Fibroblast of pulmonary artery (primary cell): ENCODE measurements around the gene ZNF285.
"Not testable (repeated sequence)": the region's sequence is repeated elsewhere in the genome, so short reads cannot be mapped to it uniquely, and the experiment has no call there.

Experiments
- DNase-seq: peaks from one replicate; pipeline ENCODE4 v3.0.0-alpha.2; 2010; ENCODE audit warnings: low read depth
- H3K4me3 ChIP-seq: replicated peaks from 2 replicates; pipeline ENCODE4 v1.5.1; 2011; ENCODE audit warnings: low read depth, mild to moderate bottlenecking, control low read depth, low read length, moderate library complexity
- CTCF ChIP-seq: IDR thresholded peaks from 2 replicates; pipeline ENCODE4 v1.5.1; 2011; ENCODE audit warnings: mild to moderate bottlenecking, control low read depth, low read length, inconsistent platforms; ENCODE audit errors: missing control alignments

Gene ZNF285

GRCh38 chr19:44401139-44402115, at the start of gene ZNF285:
Gene ZNF285, minus strand, starts transcription at chr19:44401608. Its CDS starts 4,395 bp downstream, at chr19:44397213.
- H3K4me3 ChIP-seq: peak within 1 kb of the TSS; percentile 69
- DNase-seq: peak; percentile 99
- no peak for TF ChIP-seq CTCF

GRCh38 chr19:44447916-44448674, 46.7 kb upstream of the ZNF285 start, which contains the start of gene ZNF229:
Gene ZNF229, minus strand, starts transcription at chr19:44448472. Its CDS starts 5,625 bp downstream, at chr19:44442847.
- TF ChIP-seq CTCF: no peak

GRCh38 chr19:44438441-44438840, 37.0 kb upstream of the ZNF285 start:
- TF ChIP-seq CTCF: no peak

More at GRCh38 chr19:44447916-44448674, 46.7 kb upstream of the ZNF285 start, which contains the start of gene ZNF229:
- peak; percentile 96 for DNase-seq
- H3K4me3 ChIP-seq: peak within 1 kb of the TSS; percentile 81

GRCh38 chr19:44435441-44435840, 34.0 kb upstream of the ZNF285 start:
- no peak for DNase-seq
- no peak for TF ChIP-seq CTCF
- no peak overlapping the region for H3K4me3 ChIP-seq

More at GRCh38 chr19:44438441-44438840, 37.0 kb upstream of the ZNF285 start:
- no peak overlapping the region for H3K4me3 ChIP-seq
- no peak for DNase-seq

- no peak overlapping the region for H3K4me3 ChIP-seq
- DNase-seq: no peak
- TF ChIP-seq CTCF: no peak
Observed at GRCh38 chr19:44430956-44431355, 29.5 kb upstream of the ZNF285 start.

- H3K4me3 ChIP-seq, DNase-seq: not testable (repeated sequence)
Observed at GRCh38 chr19:44415553-44415952, 14.1 kb upstream of the ZNF285 start.

GRCh38 chr19:44389268-44389667, 12.1 kb downstream of the ZNF285 start:
- not testable (repeated sequence) for DNase-seq

More at GRCh38 chr19:44389268-44389667, 12.1 kb downstream of the ZNF285 start:
- not testable (repeated sequence) for H3K4me3 ChIP-seq
